Measurements from ENCODE around the gene BCL11B.

BCL11B gene

GRCh38 chr14:99267381-99267780 lies 4.6 kb downstream of the BCL11B start:
- DNase-seq, result no peak

- DNase-seq, result no peak
Observed at GRCh38 chr14:99266181-99267178, 5.5 kb downstream of the BCL11B start.

- DNase-seq, result no peak
Observed at GRCh38 chr14:99265571-99265970, 6.4 kb downstream of the BCL11B start.

GRCh38 chr14:99264691-99265450 lies 7.1 kb downstream of the BCL11B start:
- no peak for DNase-seq

GRCh38 chr14:99263564-99264330 lies 8.2 kb downstream of the BCL11B start:
- no peak for DNase-seq

- no peak for DNase-seq
Observed at GRCh38 chr14:99262977-99263448, 9.0 kb downstream of the BCL11B start.

GRCh38 chr14:99261912-99262787 lies 9.8 kb downstream of the BCL11B start:
- no peak for DNase-seq

GRCh38 chr14:99260587-99261551 lies 11.1 kb downstream of the BCL11B start:
- DNase-seq, result no peak

- no peak for DNase-seq
Observed at GRCh38 chr14:99260116-99260515, 11.9 kb downstream of the BCL11B start.

GRCh38 chr14:99258876-99259726 lies 12.9 kb downstream of the BCL11B start:
- no peak for DNase-seq

GRCh38 chr14:99258341-99258861 lies 13.6 kb downstream of the BCL11B start:
- no peak for DNase-seq

- no peak for DNase-seq
Observed at GRCh38 chr14:99257673-99258221, 14.2 kb downstream of the BCL11B start.

- DNase-seq, result no peak
Observed at GRCh38 chr14:99257122-99257672, 14.8 kb downstream of the BCL11B start.

GRCh38 chr14:99256483-99256874 lies 15.5 kb downstream of the BCL11B start:
- no peak for DNase-seq

GRCh38 chr14:99255621-99256482 lies 16.1 kb downstream of the BCL11B start:
- no peak for DNase-seq

- DNase-seq, result no peak
Observed at GRCh38 chr14:99254328-99255009, 17.5 kb downstream of the BCL11B start.

- no peak for DNase-seq
Observed at GRCh38 chr14:99253890-99254289, 18.1 kb downstream of the BCL11B start.
